Activated T-cell treated with anti-CD3 and anti-CD28 coated beads for 24 hours (primary cell): Measurements from ENCODE around the gene MPZL1.
"Not testable (repeated sequence)": the region's sequence is repeated elsewhere in the genome, so short reads cannot be mapped to it uniquely, and the experiment has no call there.

Experiments
- DNase-seq: peaks from one replicate; pipeline ENCODE4 v3.0.0-alpha.2; 2020; ENCODE audit warnings: low read depth

The MPZL1 gene

GRCh38 chr1:167812972-167813371 is 91.2 kb downstream of the MPZL1 start:
- no peak for DNase-seq

- no peak for DNase-seq
These were observed 93.9 kb downstream of the MPZL1 start for GRCh38 chr1:167815650-167816049.

GRCh38 chr1:167819849-167820683 is 98.3 kb downstream of the MPZL1 start:
- no peak for DNase-seq

GRCh38 chr1:167820684-167821355 is 99.0 kb downstream of the MPZL1 start:
- DNase-seq: no peak

GRCh38 chr1:167821356-167821685 is 99.5 kb downstream of the MPZL1 start:
- no peak for DNase-seq

GRCh38 chr1:167821969-167822685 is 100.3 kb downstream of the MPZL1 start:
- DNase-seq: no peak

- DNase-seq: no peak
These were observed 102.5 kb downstream of the MPZL1 start for GRCh38 chr1:167824163-167824794.

- no peak for DNase-seq
These were observed 103.8 kb downstream of the MPZL1 start for GRCh38 chr1:167825419-167826079.

GRCh38 chr1:167826127-167826526 is 104.3 kb downstream of the MPZL1 start:
- DNase-seq: no peak

GRCh38 chr1:167829868-167830267 is 108.1 kb downstream of the MPZL1 start:
- DNase-seq: no peak

GRCh38 chr1:167830668-167831067 is 108.9 kb downstream of the MPZL1 start:
- DNase-seq: not testable (repeated sequence)

- DNase-seq: no peak
These were observed 110.9 kb downstream of the MPZL1 start for GRCh38 chr1:167832693-167833092.

GRCh38 chr1:167833904-167834303 is 112.1 kb downstream of the MPZL1 start:
- DNase-seq: no peak

GRCh38 chr1:167836197-167836596 is 114.4 kb downstream of the MPZL1 start:
- DNase-seq: no peak

GRCh38 chr1:167837326-167837725 is 115.5 kb downstream of the MPZL1 start:
- DNase-seq: no peak

GRCh38 chr1:167839009-167839408 is 117.2 kb downstream of the MPZL1 start:
- no peak for DNase-seq
